SK-N-MC (cell line): ENCODE results near the gene CT55.
"Not testable (repeated sequence)": the region's sequence is repeated elsewhere in the genome, so short reads cannot be mapped to it uniquely, and the experiment has no call there.

Experiments used
- DNase-seq: peaks from one replicate; pipeline ENCODE4 v3.0.0-alpha.2; 2011; ENCODE audit warnings: low read depth, low spot score
- H3K27ac ChIP-seq: fragments of 200-600 bp; sonication (generic); 2 replicates; pipeline ENCODE4 v1.5.1; 2016; ENCODE audit warnings: mixed run types
- H3K36me3 ChIP-seq: fragments of 200-600 bp; sonication (generic); 2 replicates; pipeline ENCODE4 v1.6.1; 2017; ENCODE audit warnings: antibody characterized with exemption, low read length, mixed read lengths; ENCODE audit not compliant: insufficient read depth
- H3K4me3 ChIP-seq: fragments of 200-600 bp; sonication (generic); 2 replicates; pipeline ENCODE4 v1.5.1; 2016
- H3K9ac ChIP-seq: fragments of 200-600 bp; sonication (generic); 2 replicates; pipeline ENCODE4 v1.8.0; 2017; ENCODE audit warnings: mixed run types, mixed read lengths; ENCODE audit not compliant: insufficient read length
- H3K9me3 ChIP-seq: fragments of 200-600 bp; sonication (generic); 2 replicates; pipeline ENCODE4 v1.6.1; 2017; ENCODE audit warnings: low read depth, mild to moderate bottlenecking, antibody characterized with exemption, low read length, moderate library complexity, mixed read lengths
- EZH2 ChIP-seq: fragments of 200-600 bp; sonication (generic); IDR thresholded peaks from one replicate; pipeline ENCODE4 v1.6.1; 2017; ENCODE audit warnings: antibody characterized with exemption
- FOXP2 ChIP-seq: optimal IDR thresholded peaks from 2 replicates; pipeline ENCODE3; 2011; ENCODE audit warnings: mild to moderate bottlenecking, moderate library complexity; ENCODE audit not compliant: insufficient read depth; ENCODE audit errors: extremely low read length, control extremely low read depth
- POLR2AphosphoS5 ChIP-seq: IDR thresholded peaks from 2 replicates; pipeline ENCODE4 v1.6.1; 2012; ENCODE audit warnings: mild to moderate bottlenecking, low read depth, low read length, borderline replicate concordance

Gene CT55

GRCh38 chrX:135170877-135171519 lies at the start of gene CT55:
TSS of gene CT55 (minus strand) at chrX:135171398. CDS start at chrX:135171171, 227 bp downstream.
- TF ChIP-seq POLR2AphosphoS5: no peak
- no peak for TF ChIP-seq EZH2
- H3K9me3 ChIP-seq: no peaks in the 10 kb centered on the region
- no peak within 1 kb of the TSS for H3K9ac ChIP-seq
- no peak for DNase-seq
- H3K27ac ChIP-seq: no peak within 1 kb of the TSS
- H3K4me3 ChIP-seq: no peak within 1 kb of the TSS
- no peaks in the 10 kb centered on the region for H3K36me3 ChIP-seq

GRCh38 chrX:135213200-135213844 lies 42.1 kb upstream of the CT55 start:
- no peak for TF ChIP-seq FOXP2
- no peak for TF ChIP-seq EZH2
- TF ChIP-seq POLR2AphosphoS5: no peak
- H3K4me3 ChIP-seq: no peak overlapping the region
- no peak overlapping the region for H3K9ac ChIP-seq
- no peak overlapping the region for H3K27ac ChIP-seq
- DNase-seq: no peak
- H3K36me3 ChIP-seq: no peaks in the 10 kb centered on the region
- no peaks in the 10 kb centered on the region for H3K9me3 ChIP-seq

- H3K9ac ChIP-seq, H3K9me3 ChIP-seq, H3K27ac ChIP-seq, H3K36me3 ChIP-seq, H3K4me3 ChIP-seq, DNase-seq: not testable (repeated sequence)
These were observed 35.2 kb upstream of the CT55 start for GRCh38 chrX:135206427-135206826.

GRCh38 chrX:135200297-135200696 lies 29.1 kb upstream of the CT55 start:
- no peak overlapping the region for H3K9ac ChIP-seq

GRCh38 chrX:135194684-135195083 lies 23.5 kb upstream of the CT55 start:
- Histone ChIP-seq H3K9ac (no peak overlapping the region), H3K4me3 (no peak overlapping the region), H3K36me3 (no peaks in the 10 kb centered on the region), H3K9me3 (no peaks in the 10 kb centered on the region), H3K27ac (no peak overlapping the region)
- TF ChIP-seq FOXP2 (no peak), EZH2 (no peak), POLR2AphosphoS5 (no peak)
- no peak for DNase-seq

More at GRCh38 chrX:135200297-135200696, 29.1 kb upstream of the CT55 start:
- no peaks in the 10 kb centered on the region for H3K9me3 ChIP-seq
- no peak for DNase-seq
- H3K4me3 ChIP-seq: no peak overlapping the region
- H3K27ac ChIP-seq: no peak overlapping the region
- TF ChIP-seq EZH2 (no peak), FOXP2 (no peak), POLR2AphosphoS5 (no peak)
- no peaks in the 10 kb centered on the region for H3K36me3 ChIP-seq

GRCh38 chrX:135193740-135194139 lies 22.5 kb upstream of the CT55 start:
- TF ChIP-seq POLR2AphosphoS5: no peak
- no peak overlapping the region for H3K27ac ChIP-seq
- DNase-seq: no peak

GRCh38 chrX:135191838-135192237 lies 20.6 kb upstream of the CT55 start:
- DNase-seq: no peak
- Histone ChIP-seq H3K9ac (no peak overlapping the region), H3K27ac (no peak overlapping the region), H3K4me3 (no peak overlapping the region), H3K36me3 (no peaks in the 10 kb centered on the region), H3K9me3 (no peaks in the 10 kb centered on the region)
- TF ChIP-seq EZH2 (no peak), POLR2AphosphoS5 (no peak), FOXP2 (no peak)

More at GRCh38 chrX:135193740-135194139, 22.5 kb upstream of the CT55 start:
- Histone ChIP-seq H3K36me3 (no peaks in the 10 kb centered on the region), H3K4me3 (no peak overlapping the region), H3K9ac (no peak overlapping the region), H3K9me3 (no peaks in the 10 kb centered on the region)

- no peak overlapping the region for H3K27ac ChIP-seq
- peak; percentile 14 for DNase-seq
- H3K9ac ChIP-seq: no peak overlapping the region
- H3K4me3 ChIP-seq: no peak overlapping the region
- no peaks in the 10 kb centered on the region for H3K9me3 ChIP-seq
- no peaks in the 10 kb centered on the region for H3K36me3 ChIP-seq
- no peak for TF ChIP-seq POLR2AphosphoS5
- TF ChIP-seq FOXP2: no peak
- TF ChIP-seq EZH2: no peak
These were observed 14.7 kb upstream of the CT55 start for GRCh38 chrX:135185795-135186443.
